Neural cell (in vitro differentiated cells): ENCODE results near the gene FRMD4A. TPM values are rescaled to one million over a fixed set of nuclear protein-coding genes. Genes with fewer than 3 reads are reported as not detected.

Experiments
- H2AFZ ChIP-seq: fragments of 200-600, 300-800 bp; sonication (generic), shearing (Covaris generic); 2 replicates; pipeline ENCODE4 v1.6.0; 2014; ENCODE audit warnings: low read depth, mild to moderate bottlenecking, antibody characterized with exemption, low read length, moderate library complexity
- H3F3A ChIP-seq: fragments of 200-600 bp; shearing (Covaris generic); 2 replicates; pipeline ENCODE4 v1.6.1; 2016; ENCODE audit warnings: mild to moderate bottlenecking, moderate library complexity, mixed read lengths, antibody characterized with exemption, low read length; ENCODE audit not compliant: insufficient read depth, poor library complexity, severe bottlenecking
- H3K27ac ChIP-seq: fragments of 200-600, 300-800 bp; sonication (generic), shearing (Covaris generic); 2 replicates; pipeline ENCODE4 v1.5.1; 2014; ENCODE audit warnings: mild to moderate bottlenecking, low read length, moderate library complexity
- H3K27me3 ChIP-seq: fragments of 300-800, 200-600 bp; sonication (generic), shearing (Covaris generic); 2 replicates; pipeline ENCODE4 v1.6.0; 2014; ENCODE audit warnings: mild to moderate bottlenecking, low read depth, low read length, moderate library complexity; ENCODE audit not compliant: insufficient read depth
- H3K36me3 ChIP-seq: fragments of 300-800, 200-600 bp; sonication (generic), shearing (Covaris generic); 2 replicates; pipeline ENCODE4 v1.5.1; 2014; ENCODE audit warnings: mild to moderate bottlenecking, antibody characterized with exemption, low read length, moderate library complexity; ENCODE audit not compliant: insufficient read depth
- H3K4me2 ChIP-seq: fragments of 300-800, 200-600 bp; sonication (generic), shearing (Covaris generic); 2 replicates; pipeline ENCODE4 v1.6.0; 2014; ENCODE audit warnings: mild to moderate bottlenecking, low read length
- H3K4me3 ChIP-seq: fragments of 300-800, 200-600 bp; sonication (generic), shearing (Covaris generic); 2 replicates; pipeline ENCODE4 v1.5.1; 2014; ENCODE audit warnings: mild to moderate bottlenecking, low read length, moderate library complexity
- H3K79me2 ChIP-seq: fragments of 200-600 bp; shearing (Covaris generic); replicated peaks from 2 replicates; pipeline ENCODE4 v1.6.0; 2014; ENCODE audit warnings: mild to moderate bottlenecking, low read length, moderate library complexity; ENCODE audit not compliant: insufficient read depth
- H3K9ac ChIP-seq: fragments of 300-800, 200-600 bp; sonication (generic), shearing (Covaris generic); 2 replicates; pipeline ENCODE4 v1.6.1; 2016; ENCODE audit warnings: mild to moderate bottlenecking, low read length, mixed read lengths
- H3K9me2 ChIP-seq: fragments of 200-600 bp; shearing (Covaris generic); 2 replicates; pipeline ENCODE4 v1.6.1; 2016; ENCODE audit warnings: mild to moderate bottlenecking, low read length, mixed read lengths; ENCODE audit not compliant: insufficient read depth
- H3K9me3 ChIP-seq: fragments of 200-600, 300-800 bp; sonication (generic), shearing (Covaris generic); 2 replicates; pipeline ENCODE4 v1.6.1; 2016; ENCODE audit warnings: mild to moderate bottlenecking, mixed run types, low read length, moderate library complexity, mixed read lengths
- H4K20me1 ChIP-seq: fragments of 200-600 bp; shearing (Covaris generic); 2 replicates; pipeline ENCODE4 v1.6.1; 2016; ENCODE audit warnings: mild to moderate bottlenecking, mixed run types; ENCODE audit not compliant: insufficient read depth
- CTCF ChIP-seq: fragments of 450-650 bp; IDR thresholded peaks from 2 replicates; pipeline ENCODE4 v1.5.1; 2014; ENCODE audit warnings: antibody characterized with exemption, mild to moderate bottlenecking, moderate library complexity; ENCODE audit not compliant: poor library complexity, severe bottlenecking
- EP300 ChIP-seq: fragments of 450-650 bp; conservative IDR thresholded peaks from 2 replicates; pipeline ENCODE4 v1.6.1; 2014; ENCODE audit warnings: antibody characterized with exemption, mild to moderate bottlenecking, moderate library complexity; ENCODE audit not compliant: poor library complexity, severe bottlenecking
- EZH2 ChIP-seq: fragments of 200-600, 300-800 bp; shearing (Covaris generic), sonication (generic); IDR thresholded peaks from 2 replicates; pipeline ENCODE4 v1.6.1; 2014; ENCODE audit warnings: antibody characterized with exemption, low read length, borderline replicate concordance, mild to moderate bottlenecking; ENCODE audit not compliant: insufficient read depth, poor library complexity, severe bottlenecking
- MXI1 ChIP-seq: fragments of 450-650 bp; conservative IDR thresholded peaks from 2 replicates; pipeline ENCODE4 v1.6.1; 2014; ENCODE audit warnings: antibody characterized with exemption, mild to moderate bottlenecking; ENCODE audit not compliant: poor library complexity, severe bottlenecking
- POLR2AphosphoS5 ChIP-seq: IDR thresholded peaks from 2 replicates; pipeline ENCODE4 v1.6.1; 2012
- RAD21 ChIP-seq: fragments of 450-650 bp; conservative IDR thresholded peaks from 2 replicates; pipeline ENCODE4 v1.6.1; 2014; ENCODE audit warnings: antibody characterized with exemption, mild to moderate bottlenecking, moderate library complexity
- SMC3 ChIP-seq: fragments of 450-650 bp; conservative IDR thresholded peaks from 2 replicates; pipeline ENCODE4 v1.6.1; 2014; ENCODE audit warnings: antibody characterized with exemption, mild to moderate bottlenecking, moderate library complexity; ENCODE audit not compliant: poor library complexity
- TAF1 ChIP-seq: IDR thresholded peaks from 2 replicates; pipeline ENCODE4 v1.6.1; 2012; ENCODE audit warnings: low read depth
- polyA plus RNA-seq: library from polyadenylated mRNA; depleted of rRNA; stranded (reverse); fragments of >200 nt; gene quantifications from 2 replicates; pipeline ENCODE4 v1.2.3, GENCODE V29; 2014
- TF ChIP-seq, protein P1 (sequence below): IDR thresholded peaks from 2 replicates; pipeline ENCODE4 v1.6.1; 2012; ENCODE audit warnings: borderline replicate concordance

Gene FRMD4A
- polyA plus RNA-seq, 1 donor from 2014 or later: 36.5 TPM

DNA sequence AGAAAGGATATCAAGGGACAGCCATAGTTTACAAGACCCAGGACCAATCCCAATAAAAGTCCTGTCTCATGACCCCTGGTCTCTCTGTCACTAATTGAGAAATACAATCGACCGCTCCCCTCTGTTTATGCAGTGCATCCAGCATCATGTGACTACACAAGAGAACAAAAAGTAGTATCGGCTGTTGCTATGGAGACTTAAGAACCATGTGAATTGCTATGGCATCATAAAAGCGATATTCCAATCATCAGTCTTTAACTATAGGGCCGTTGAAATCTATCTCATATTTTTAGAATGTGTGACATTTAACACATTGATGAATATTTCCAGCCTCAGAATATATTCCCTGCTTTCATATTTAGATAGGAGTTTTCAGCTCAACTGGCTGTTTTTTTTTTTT lies 139.3 kb downstream of the FRMD4A start:
- H3K9me3 ChIP-seq: no peaks in the 10 kb centered on the region
- H2AFZ ChIP-seq: no peak overlapping the region
- no peaks in the 10 kb centered on the region for H3K27me3 ChIP-seq
- no peak overlapping the region for H3K9ac ChIP-seq
- no peaks in the 10 kb centered on the region for H3K79me2 ChIP-seq
- no peak overlapping the region for H3K27ac ChIP-seq
- H3K4me3 ChIP-seq: no peak overlapping the region
- no peaks in the 10 kb centered on the region for H4K20me1 ChIP-seq
- H3K4me2 ChIP-seq: no peak overlapping the region
- H3F3A ChIP-seq: no peaks in the 10 kb centered on the region
- TF ChIP-seq EP300 (no peak), SMC3 (no peak), CTCF (no peak), TAF1 (no peak)
- no peaks in the 10 kb centered on the region for H3K9me2 ChIP-seq
- H3K36me3 ChIP-seq: no peaks in the 10 kb centered on the region

DNA sequence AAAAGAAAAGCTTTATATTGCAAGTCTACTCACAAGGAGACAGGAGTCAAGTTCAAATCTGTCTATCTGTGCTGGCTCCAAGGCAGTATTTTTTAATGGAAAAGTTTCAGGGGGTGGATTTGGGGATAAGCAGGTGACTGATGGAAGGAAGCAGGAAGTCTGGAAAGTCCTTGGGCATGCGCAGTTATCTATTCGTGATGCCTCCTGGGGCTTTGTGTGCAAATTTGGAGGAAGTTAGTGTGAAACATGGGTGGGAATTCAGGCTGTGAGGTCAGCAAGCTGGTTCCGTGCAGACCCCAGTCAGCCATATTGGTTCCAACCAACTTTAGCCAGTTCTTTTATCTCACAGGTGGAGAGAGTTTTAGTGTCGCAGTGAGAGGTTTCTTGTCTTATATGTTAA lies 140.0 kb downstream of the FRMD4A start:
- no peaks in the 10 kb centered on the region for H3F3A ChIP-seq
- TF ChIP-seq EP300 (no peak), TAF1 (no peak), CTCF (no peak), SMC3 (no peak), EZH2 (no peak)
- no peaks in the 10 kb centered on the region for H3K36me3 ChIP-seq
- no peak overlapping the region for H3K9ac ChIP-seq
- no peaks in the 10 kb centered on the region for H3K9me2 ChIP-seq
- H3K4me3 ChIP-seq: no peak overlapping the region
- no peaks in the 10 kb centered on the region for H3K9me3 ChIP-seq
- no peak overlapping the region for H3K27ac ChIP-seq
- no peaks in the 10 kb centered on the region for H3K27me3 ChIP-seq
- H4K20me1 ChIP-seq: no peaks in the 10 kb centered on the region
- no peaks in the 10 kb centered on the region for H3K79me2 ChIP-seq
- no peak overlapping the region for H3K4me2 ChIP-seq
- H2AFZ ChIP-seq: no peak overlapping the region

DNA sequence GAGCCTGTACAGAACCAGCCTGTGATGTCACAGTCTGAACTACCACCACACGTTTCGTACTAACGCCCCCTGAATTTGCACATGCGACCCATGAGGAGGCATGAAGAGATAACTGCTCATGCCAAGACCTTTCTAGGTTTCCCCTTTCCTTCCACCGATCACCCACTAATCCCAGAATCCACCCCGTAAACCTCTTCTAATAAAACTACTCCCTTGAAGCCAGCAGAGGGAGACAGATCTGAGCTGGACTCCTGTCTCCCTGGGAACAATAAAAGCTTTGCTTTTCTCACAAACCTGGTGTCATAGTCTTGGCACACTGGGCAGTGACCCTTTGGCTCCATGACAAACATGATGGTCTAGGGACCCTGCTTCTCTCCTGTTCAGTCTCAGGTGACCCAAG lies 144.5 kb downstream of the FRMD4A start:
- H3K27ac ChIP-seq: no peak overlapping the region
- no peaks in the 10 kb centered on the region for H4K20me1 ChIP-seq
- no peak for TF ChIP-seq EP300
- peak; percentile 46 for TF ChIP-seq CTCF
- TF ChIP-seq TAF1: no peak
- peak; percentile 21 for TF ChIP-seq RAD21
- TF ChIP-seq MXI1: no peak
- TF ChIP-seq, protein P1, sequence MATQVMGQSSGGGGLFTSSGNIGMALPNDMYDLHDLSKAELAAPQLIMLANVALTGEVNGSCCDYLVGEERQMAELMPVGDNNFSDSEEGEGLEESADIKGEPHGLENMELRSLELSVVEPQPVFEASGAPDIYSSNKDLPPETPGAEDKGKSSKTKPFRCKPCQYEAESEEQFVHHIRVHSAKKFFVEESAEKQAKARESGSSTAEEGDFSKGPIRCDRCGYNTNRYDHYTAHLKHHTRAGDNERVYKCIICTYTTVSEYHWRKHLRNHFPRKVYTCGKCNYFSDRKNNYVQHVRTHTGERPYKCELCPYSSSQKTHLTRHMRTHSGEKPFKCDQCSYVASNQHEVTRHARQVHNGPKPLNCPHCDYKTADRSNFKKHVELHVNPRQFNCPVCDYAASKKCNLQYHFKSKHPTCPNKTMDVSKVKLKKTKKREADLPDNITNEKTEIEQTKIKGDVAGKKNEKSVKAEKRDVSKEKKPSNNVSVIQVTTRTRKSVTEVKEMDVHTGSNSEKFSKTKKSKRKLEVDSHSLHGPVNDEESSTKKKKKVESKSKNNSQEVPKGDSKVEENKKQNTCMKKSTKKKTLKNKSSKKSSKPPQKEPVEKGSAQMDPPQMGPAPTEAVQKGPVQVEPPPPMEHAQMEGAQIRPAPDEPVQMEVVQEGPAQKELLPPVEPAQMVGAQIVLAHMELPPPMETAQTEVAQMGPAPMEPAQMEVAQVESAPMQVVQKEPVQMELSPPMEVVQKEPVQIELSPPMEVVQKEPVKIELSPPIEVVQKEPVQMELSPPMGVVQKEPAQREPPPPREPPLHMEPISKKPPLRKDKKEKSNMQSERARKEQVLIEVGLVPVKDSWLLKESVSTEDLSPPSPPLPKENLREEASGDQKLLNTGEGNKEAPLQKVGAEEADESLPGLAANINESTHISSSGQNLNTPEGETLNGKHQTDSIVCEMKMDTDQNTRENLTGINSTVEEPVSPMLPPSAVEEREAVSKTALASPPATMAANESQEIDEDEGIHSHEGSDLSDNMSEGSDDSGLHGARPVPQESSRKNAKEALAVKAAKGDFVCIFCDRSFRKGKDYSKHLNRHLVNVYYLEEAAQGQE: no peak
- peak; percentile 30 for TF ChIP-seq SMC3
- no peak for TF ChIP-seq POLR2AphosphoS5
- no peak for TF ChIP-seq EZH2

More for the DNA sequence above, 144.5 kb downstream of the FRMD4A start:
- H3F3A ChIP-seq: no peaks in the 10 kb centered on the region
- no peaks in the 10 kb centered on the region for H3K36me3 ChIP-seq
- H3K27me3 ChIP-seq: no peaks in the 10 kb centered on the region
- no peaks in the 10 kb centered on the region for H3K9me3 ChIP-seq
- H2AFZ ChIP-seq: no peak overlapping the region
- no peaks in the 10 kb centered on the region for H3K9me2 ChIP-seq
- H3K4me3 ChIP-seq: no peak overlapping the region
- no peaks in the 10 kb centered on the region for H3K79me2 ChIP-seq
- no peak overlapping the region for H3K9ac ChIP-seq
- no peak overlapping the region for H3K4me2 ChIP-seq
